SK-N-DZ (cell line): ENCODE data around the gene CHST5.
"Not testable (repeated sequence)": the region's sequence is repeated elsewhere in the genome, so short reads cannot be mapped to it uniquely, and the experiment has no call there.

Experiments
- DNase-seq: peaks from one replicate; pipeline ENCODE4 v3.0.0-alpha.2; 2015; ENCODE audit warnings: low spot score

CHST5 gene

DNA sequence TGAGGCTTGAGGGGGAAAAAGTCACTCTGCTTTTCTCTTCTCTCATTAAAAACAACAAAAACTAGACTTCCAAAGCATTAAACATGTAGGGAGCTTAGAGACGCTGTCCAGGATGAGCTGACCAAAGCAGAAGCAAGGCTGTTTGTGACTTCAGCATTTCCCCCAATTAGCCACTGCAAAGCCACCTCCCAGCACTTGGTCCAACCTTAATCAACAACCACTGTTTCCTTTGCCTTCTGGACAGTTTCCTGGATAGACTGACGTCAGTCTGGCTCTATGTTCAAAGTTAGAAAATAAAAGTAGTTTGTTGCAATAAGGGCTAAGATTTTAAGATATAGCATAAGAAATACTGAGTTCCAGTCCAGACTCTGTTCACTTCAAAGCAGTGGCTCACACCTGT is 17.0 kb upstream of the CHST5 start:
- DNase-seq, result no peak

DNA sequence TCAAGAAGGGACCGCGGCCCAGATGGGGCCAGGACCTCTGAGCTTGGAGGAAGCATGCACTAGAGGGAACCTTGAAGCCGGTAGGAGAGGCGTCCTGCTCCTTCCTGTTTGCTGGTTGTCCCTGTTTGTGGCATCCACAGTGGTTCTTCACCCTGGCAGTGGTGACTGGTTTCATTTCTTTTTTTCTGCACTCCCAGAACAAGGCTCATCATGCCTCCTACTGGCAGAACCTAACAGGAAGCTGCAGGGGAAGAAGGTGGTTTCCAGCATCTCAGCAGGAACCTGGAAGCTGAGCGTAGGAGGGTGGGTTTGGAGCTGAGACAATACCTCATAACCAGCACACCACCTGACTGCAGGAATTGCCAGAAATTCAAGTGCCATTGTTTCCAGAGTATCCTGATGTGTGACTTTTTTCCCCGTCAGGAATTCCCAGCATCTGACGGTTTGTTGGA is 14.3 kb upstream of the CHST5 start:
- DNase-seq, result no peak

DNA sequence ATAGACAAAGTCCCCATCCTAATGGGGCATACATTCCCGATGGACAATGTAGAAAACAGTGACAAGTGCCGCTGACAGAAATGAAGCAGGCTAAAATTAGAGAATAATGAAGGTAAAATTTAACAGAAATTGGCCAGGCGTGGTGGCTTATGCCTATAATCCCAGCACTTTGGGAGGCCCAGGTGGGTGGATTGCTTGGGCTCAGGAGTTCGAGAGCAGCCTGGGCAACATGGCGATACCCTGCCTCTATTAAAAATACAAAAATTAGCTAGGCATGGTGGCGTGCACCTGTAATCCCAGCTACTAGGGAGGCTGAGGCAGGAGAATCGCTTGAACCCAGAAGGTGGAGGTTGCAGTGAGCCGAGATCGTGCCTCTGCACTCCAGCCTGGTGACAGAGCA is 12.5 kb upstream of the CHST5 start:
- DNase-seq, result not testable (repeated sequence)

DNA sequence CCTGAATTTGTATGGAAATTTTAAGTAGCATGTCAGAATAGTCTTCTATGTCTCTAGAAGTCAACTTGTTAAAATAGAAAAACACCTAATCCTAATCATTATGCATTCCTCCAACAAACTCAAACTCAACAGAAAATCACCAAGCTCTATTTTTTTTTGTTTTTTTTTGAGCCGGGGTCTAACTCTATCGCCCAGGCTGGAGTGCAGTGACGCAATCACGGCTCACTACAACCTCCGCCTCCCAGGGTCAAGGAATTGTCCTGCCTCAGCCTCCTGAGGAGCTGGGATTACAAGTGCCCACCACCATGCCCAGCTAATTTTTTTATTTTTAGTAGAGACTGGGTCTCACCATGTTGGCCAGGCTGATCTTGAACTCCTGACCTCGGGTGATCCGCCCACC is 10.4 kb upstream of the CHST5 start:
- no peak for DNase-seq

GRCh38 chr16:75545879-75546278 is 10.0 kb upstream of the CHST5 start:
- DNase-seq, result not testable (repeated sequence)

DNA sequence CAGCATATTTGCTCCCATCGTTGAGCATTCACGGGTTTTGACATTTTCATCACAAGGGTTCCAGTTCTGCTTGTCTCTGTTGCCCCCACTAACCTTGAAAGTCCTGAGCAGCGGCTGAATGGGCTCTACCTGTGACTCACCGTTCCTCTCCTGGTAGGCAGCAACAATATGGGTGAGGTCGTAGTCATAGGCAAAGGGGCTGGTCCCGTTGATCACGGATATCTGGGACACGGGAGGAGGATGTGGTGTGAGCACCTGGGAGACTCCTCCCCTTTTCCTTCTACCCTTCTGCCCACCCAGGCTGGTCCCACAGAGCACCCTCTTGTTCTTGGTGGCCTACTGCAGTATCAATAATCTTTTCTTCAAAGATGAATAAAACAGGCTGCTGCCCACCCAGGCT is 6.6 kb upstream of the CHST5 start:
- not testable (repeated sequence) for DNase-seq

GRCh38 chr16:75541236-75541635 is 5.3 kb upstream of the CHST5 start:
- no peak for DNase-seq

GRCh38 chr16:75538882-75539565 is 3.1 kb upstream of the CHST5 start:
- not testable (repeated sequence) for DNase-seq

GRCh38 chr16:75537776-75538175 is 1.9 kb upstream of the CHST5 start:
- DNase-seq, result no peak

GRCh38 chr16:75535211-75535843 is 581 bp downstream of the CHST5 start:
- no peak for DNase-seq

- DNase-seq, result no peak
These were observed 1.2 kb downstream of the CHST5 start for GRCh38 chr16:75534560-75535205.

DNA sequence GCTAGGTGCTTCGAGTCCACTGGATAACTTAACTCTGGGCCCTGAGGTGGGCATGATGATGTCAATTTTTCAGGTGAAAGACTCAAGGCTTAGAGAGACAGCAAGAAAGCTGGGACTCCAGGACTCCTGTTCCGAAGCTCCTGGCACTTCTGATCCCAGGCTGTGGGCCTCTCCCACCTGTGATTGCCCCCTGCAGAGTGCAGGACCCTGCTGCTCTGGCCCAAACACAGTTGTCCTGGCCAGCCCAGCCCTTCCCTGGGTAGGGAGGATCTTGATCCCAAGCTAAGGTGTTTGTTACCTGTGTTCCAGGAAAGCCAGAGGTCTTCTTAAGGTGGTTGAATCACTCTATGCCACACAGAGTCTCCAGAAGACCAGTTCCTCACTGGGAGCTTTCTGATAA is 3.1 kb downstream of the CHST5 start:
- DNase-seq, result no peak

GRCh38 chr16:75532142-75532765 is 3.7 kb downstream of the CHST5 start:
- no peak for DNase-seq

- no peak for DNase-seq
These were observed 5.9 kb downstream of the CHST5 start for GRCh38 chr16:75529959-75530358.

GRCh38 chr16:75529056-75529905 is 6.6 kb downstream of the CHST5 start:
- DNase-seq, result no peak

DNA sequence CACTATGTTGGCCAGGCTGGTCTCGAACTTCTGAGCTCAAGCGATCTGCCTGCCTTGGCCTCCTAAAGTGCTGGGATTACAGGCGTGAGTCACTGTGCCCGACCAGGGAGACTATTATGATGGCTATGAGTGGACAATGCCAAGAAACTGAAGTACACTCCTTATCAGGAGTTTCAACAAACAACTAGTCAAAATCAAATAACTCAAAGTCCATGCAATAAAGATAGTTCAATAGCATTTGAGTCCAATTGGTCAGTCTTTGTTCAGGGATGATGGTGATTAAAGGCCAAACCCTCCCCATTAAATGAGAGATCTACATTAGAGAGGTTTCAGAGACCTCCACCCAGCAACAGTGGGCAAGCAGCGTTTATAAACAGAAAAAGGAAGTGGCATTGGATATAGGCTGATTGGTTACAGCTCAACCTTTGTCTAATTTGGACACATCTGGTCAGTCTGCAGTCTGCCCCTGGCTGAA is 8.0 kb downstream of the CHST5 start:
- no peak for DNase-seq

GRCh38 chr16:75526032-75526790 is 9.7 kb downstream of the CHST5 start:
- no peak for DNase-seq

DNA sequence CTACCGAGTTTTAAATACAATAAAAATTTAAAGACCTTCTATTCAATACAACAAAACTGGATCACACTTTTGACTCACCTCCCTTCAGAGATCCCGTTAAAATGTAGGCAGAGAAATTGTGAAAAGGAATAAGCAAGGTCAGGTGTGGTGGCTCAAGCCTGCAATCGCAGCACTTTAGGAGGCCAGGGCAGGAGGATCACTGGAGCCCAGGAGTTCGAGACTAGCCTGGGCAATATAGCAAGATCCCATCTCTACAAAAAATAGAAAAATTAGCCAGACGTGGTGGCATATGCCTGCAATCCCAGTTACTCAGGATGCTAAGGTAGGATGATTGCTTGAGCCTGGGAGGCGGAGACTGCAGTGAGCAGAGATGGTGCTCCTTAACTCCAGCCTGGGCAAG is 16.7 kb downstream of the CHST5 start:
- DNase-seq, result no peak

DNA sequence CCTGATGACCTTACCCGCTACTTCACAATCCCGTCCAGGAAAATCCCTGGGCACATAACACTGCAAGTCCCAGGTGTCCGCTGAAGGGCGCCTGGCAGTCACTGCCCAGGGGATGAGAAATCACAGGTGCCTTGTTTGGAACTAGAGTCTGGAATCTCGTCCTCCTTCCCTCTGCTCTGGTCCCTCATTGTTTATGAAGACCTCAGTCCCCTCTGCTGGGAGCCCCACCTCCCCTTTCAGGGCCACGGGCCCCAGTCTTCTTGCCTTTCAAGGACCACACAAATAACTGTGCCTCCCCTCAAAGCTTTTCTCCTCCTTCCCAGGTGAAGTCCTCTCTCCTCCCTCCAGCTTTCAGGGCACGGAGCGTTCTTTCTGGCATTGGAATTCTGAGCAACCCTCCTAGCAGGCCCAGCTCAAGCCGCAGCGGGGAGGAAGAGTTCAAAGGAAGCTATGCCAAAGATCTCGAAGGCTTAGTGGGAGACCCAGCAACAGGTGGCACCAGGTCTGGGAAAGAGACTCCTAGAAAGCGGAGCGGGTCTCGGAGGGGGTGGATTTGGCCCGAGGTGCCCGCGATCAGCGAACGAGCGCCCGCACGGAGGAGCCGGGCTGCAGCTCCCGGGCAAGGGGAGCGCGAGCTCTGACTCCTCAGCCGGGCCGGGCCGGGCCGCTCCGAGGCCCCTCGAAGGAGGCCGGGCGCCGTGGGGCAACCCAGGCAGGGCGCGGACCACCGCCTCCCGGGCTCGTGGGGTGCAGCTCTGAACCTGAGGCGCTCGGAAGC is 19.5 kb downstream of the CHST5 start:
- peak; percentile 39 for DNase-seq

DNA sequence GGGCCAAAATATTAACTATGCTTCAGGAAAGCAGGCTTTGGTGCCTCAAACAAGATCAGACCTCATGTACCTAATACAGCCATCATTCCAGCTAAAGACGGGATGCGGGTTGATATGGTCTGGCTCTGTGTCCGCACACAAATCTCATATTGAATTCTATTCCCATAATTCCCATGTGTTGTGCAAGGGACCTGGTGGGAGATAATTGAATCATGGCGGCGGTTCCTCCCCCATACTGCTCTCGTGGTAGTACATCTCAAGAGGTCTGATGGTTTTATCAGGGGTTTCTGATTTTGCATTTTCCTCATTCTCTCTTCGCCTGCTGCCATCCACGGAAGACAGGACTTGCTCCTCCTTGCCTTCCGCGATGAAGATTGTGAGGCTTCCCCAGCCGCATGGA is 21.6 kb downstream of the CHST5 start:
- peak; percentile 74 for DNase-seq
